DOHH2 (cell line): ENCODE results near the gene SLC6A11.

Experiments used
- H3F3A ChIP-seq: fragments of 200-600 bp; sonication (generic), shearing (Covaris generic); 2 replicates; pipeline ENCODE4 v1.6.0; 2016; ENCODE audit warnings: antibody characterized with exemption, mild to moderate bottlenecking; ENCODE audit not compliant: control insufficient read depth, insufficient read depth
- H3K27ac ChIP-seq: fragments of 200-600 bp; sonication (generic); 2 replicates; pipeline ENCODE4 v1.5.1; 2014; ENCODE audit warnings: low read depth, mild to moderate bottlenecking, low read length, moderate library complexity
- H3K27me3 ChIP-seq: fragments of 200-600 bp; sonication (generic); 2 replicates; pipeline ENCODE4 v1.6.1; 2014; ENCODE audit warnings: mild to moderate bottlenecking, low read length, mixed read lengths; ENCODE audit not compliant: control insufficient read depth
- H3K36me3 ChIP-seq: fragments of 200-600 bp; sonication (generic); 2 replicates; pipeline ENCODE4 v1.6.1; 2014; ENCODE audit warnings: mild to moderate bottlenecking, low read length, moderate library complexity, mixed read lengths; ENCODE audit not compliant: control insufficient read depth
- H3K4me1 ChIP-seq: fragments of 200-600 bp; sonication (generic); 2 replicates; pipeline ENCODE4 v1.6.1; 2014; ENCODE audit warnings: mild to moderate bottlenecking, low read length, mixed read lengths; ENCODE audit not compliant: control insufficient read depth
- H3K4me2 ChIP-seq: fragments of 200-600 bp; sonication (generic); 2 replicates; pipeline ENCODE4 v1.6.0; 2014; ENCODE audit warnings: mild to moderate bottlenecking, low read length, moderate library complexity
- H3K4me3 ChIP-seq: fragments of 200-600 bp; sonication (generic); 2 replicates; pipeline ENCODE4 v1.5.1; 2014; ENCODE audit warnings: mild to moderate bottlenecking, low read length, mixed read lengths
- H3K79me2 ChIP-seq: fragments of 200-600 bp; sonication (generic); 2 replicates; pipeline ENCODE4 v1.6.1; 2014; ENCODE audit warnings: mild to moderate bottlenecking, low read length, mixed read lengths; ENCODE audit not compliant: control insufficient read depth
- H3K9me2 ChIP-seq: fragments of 200-600 bp; sonication (generic); replicated peaks from 2 replicates; pipeline ENCODE4 v1.6.1; 2014; ENCODE audit warnings: mild to moderate bottlenecking, low read length, mixed read lengths; ENCODE audit not compliant: control insufficient read depth
- H3K9me3 ChIP-seq: fragments of 200-600 bp; sonication (generic); 2 replicates; pipeline ENCODE4 v1.6.1; 2014; ENCODE audit warnings: antibody characterized with exemption, low read length, mixed read lengths; ENCODE audit not compliant: control insufficient read depth, insufficient read depth
- H4K20me1 ChIP-seq: fragments of 200-600 bp; sonication (generic); 2 replicates; pipeline ENCODE4 v1.6.0; 2014; ENCODE audit warnings: low read depth, mild to moderate bottlenecking, antibody characterized with exemption, low read length, moderate library complexity; ENCODE audit not compliant: control insufficient read depth, insufficient read depth
- EZH2phosphoT487 ChIP-seq: fragments of 200-600 bp; sonication (generic); IDR thresholded peaks from 2 replicates; pipeline ENCODE4 v1.6.1; 2017; ENCODE audit warnings: borderline replicate concordance, mild to moderate bottlenecking, antibody characterized with exemption, low read length, moderate library complexity, mixed read lengths
- TF ChIP-seq, protein P1 (sequence below): fragments of 200-600 bp; sonication (generic); IDR thresholded peaks from one replicate; pipeline ENCODE4 v1.5.1; 2014; ENCODE audit warnings: antibody characterized with exemption, mild to moderate bottlenecking, low read depth, low read length; ENCODE audit not compliant: poor library complexity, severe bottlenecking

SLC6A11 gene

GRCh38 chr3:10978956-10979355 lies 162.9 kb downstream of the SLC6A11 start:
- H3K9me2 ChIP-seq = no peaks in the 10 kb centered on the region
- H3K36me3 ChIP-seq = no peaks in the 10 kb centered on the region
- H3K79me2 ChIP-seq = no peaks in the 10 kb centered on the region
- no peaks in the 10 kb centered on the region for H3F3A ChIP-seq
- TF ChIP-seq, protein P1, sequence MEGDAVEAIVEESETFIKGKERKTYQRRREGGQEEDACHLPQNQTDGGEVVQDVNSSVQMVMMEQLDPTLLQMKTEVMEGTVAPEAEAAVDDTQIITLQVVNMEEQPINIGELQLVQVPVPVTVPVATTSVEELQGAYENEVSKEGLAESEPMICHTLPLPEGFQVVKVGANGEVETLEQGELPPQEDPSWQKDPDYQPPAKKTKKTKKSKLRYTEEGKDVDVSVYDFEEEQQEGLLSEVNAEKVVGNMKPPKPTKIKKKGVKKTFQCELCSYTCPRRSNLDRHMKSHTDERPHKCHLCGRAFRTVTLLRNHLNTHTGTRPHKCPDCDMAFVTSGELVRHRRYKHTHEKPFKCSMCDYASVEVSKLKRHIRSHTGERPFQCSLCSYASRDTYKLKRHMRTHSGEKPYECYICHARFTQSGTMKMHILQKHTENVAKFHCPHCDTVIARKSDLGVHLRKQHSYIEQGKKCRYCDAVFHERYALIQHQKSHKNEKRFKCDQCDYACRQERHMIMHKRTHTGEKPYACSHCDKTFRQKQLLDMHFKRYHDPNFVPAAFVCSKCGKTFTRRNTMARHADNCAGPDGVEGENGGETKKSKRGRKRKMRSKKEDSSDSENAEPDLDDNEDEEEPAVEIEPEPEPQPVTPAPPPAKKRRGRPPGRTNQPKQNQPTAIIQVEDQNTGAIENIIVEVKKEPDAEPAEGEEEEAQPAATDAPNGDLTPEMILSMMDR = no peak
- TF ChIP-seq EZH2phosphoT487 = no peak
- H3K27ac ChIP-seq = no peak overlapping the region
- H4K20me1 ChIP-seq = no peaks in the 10 kb centered on the region
- H3K27me3 ChIP-seq = peaks cover 7% of the 10 kb centered on the region
- H3K4me2 ChIP-seq = no peak overlapping the region
- H3K4me1 ChIP-seq = no peaks in the 10 kb centered on the region
- peaks cover 9% of the 10 kb centered on the region; the same call in 1 of the 2 replicates for H3K9me3 ChIP-seq
- H3K4me3 ChIP-seq = no peak overlapping the region

DNA sequence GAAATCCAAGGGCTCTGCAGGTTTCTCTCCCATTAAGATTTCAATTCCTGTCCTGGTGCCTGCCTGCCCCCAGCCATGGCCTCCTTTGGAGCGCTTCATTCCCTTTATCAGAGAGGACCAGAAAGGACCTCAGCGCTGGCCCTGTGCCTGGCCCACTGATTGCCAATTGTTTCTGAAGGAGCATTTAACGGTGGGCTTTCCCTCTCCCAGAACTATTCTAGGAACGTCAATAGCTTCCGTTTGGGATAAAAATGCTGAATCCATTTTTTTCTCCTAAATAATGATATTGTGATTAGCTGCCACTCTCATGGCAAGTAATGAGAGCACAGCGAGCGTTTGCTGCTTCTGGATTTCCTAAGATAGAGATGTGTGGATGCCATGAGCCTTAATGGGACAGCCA lies 164.3 kb downstream of the SLC6A11 start:
- Histone ChIP-seq H3K9me3 (peaks cover 9% of the 10 kb centered on the region; the same call in 1 of the 2 replicates), H3K4me1 (no peaks in the 10 kb centered on the region), H3K79me2 (no peaks in the 10 kb centered on the region), H3F3A (no peaks in the 10 kb centered on the region), H3K4me3 (no peak overlapping the region), H3K27me3 (peaks cover 7% of the 10 kb centered on the region), H4K20me1 (no peaks in the 10 kb centered on the region), H3K9me2 (no peaks in the 10 kb centered on the region), H3K4me2 (no peak overlapping the region), H3K27ac (no peak overlapping the region), H3K36me3 (no peaks in the 10 kb centered on the region)
- TF ChIP-seq EZH2phosphoT487 = no peak
- TF ChIP-seq, protein P1 = no peak

DNA sequence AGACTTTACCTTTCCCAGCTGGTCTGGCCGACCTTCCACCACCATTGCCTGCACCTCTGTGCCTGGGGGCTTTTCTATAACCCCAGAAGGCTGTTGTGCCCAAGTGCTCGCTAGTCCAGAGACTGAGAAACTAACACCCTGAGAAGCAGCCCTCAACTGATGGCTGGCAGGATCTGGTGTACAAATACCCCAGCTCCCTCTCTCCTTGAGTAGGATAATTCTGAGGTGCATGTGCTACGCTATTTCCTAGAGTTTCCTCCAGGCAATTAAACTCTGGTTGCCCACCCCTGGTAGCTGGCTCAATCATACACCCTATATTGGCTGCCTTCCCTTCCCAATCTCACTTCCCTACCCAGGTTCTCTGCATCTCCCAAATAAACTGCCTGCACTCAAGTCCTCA lies 165.0 kb downstream of the SLC6A11 start:
- H3K79me2 ChIP-seq = no peaks in the 10 kb centered on the region
- H3K9me2 ChIP-seq = no peaks in the 10 kb centered on the region
- H3K4me3 ChIP-seq = no peak overlapping the region
- H3K27me3 ChIP-seq = peaks cover 7% of the 10 kb centered on the region
- TF ChIP-seq EZH2phosphoT487 = no peak
- TF ChIP-seq, protein P1 = no peak
- H3K4me2 ChIP-seq = no peak overlapping the region
- no peaks in the 10 kb centered on the region for H3K4me1 ChIP-seq
- no peaks in the 10 kb centered on the region for H4K20me1 ChIP-seq
- peaks cover 2% of the 10 kb centered on the region; the same call in 1 of the 2 replicates for H3K9me3 ChIP-seq
- no peaks in the 10 kb centered on the region for H3K36me3 ChIP-seq
- H3F3A ChIP-seq = no peaks in the 10 kb centered on the region
- no peak overlapping the region for H3K27ac ChIP-seq
